Measurements from ENCODE around the gene BLTP3A. TPM values are rescaled to one million over a fixed set of nuclear protein-coding genes. Genes with fewer than 3 reads are reported as not detected.
"Not testable (repeated sequence)": the region's sequence is repeated elsewhere in the genome, so short reads cannot be mapped to it uniquely, and the experiment has no call there.

The BLTP3A gene
- polyA plus RNA-seq, 3 donors = 1.0 to 7.2 (median 1.2) TPM

GRCh38 chr6:34774967-34775366 is 16.9 kb upstream of the BLTP3A start:
- H3K9ac ChIP-seq (ENCODE audit: insufficient read depth, low read length, poor library complexity, severe bottlenecking) = no peak overlapping the region
- no peaks in the 10 kb centered on the region for H3K27me3 ChIP-seq (ENCODE audit: control insufficient read depth in 2 of 2, insufficient read depth in 2 of 2, low read length in 2 of 2)
- intact Hi-C loops (cut with micrococcal nuclease) = no loop called here
- H3K79me2 ChIP-seq (ENCODE audit: insufficient read depth, low read length) = no peaks in the 10 kb centered on the region
- no peak overlapping the region for H3K4me2 ChIP-seq (replicated peaks; ENCODE audit: extremely low read depth, low read length, poor library complexity, severe bottlenecking)
- no peak overlapping the region for H3K27ac ChIP-seq (ENCODE audit: low read depth in 1 of 2, low read length in 2 of 2)
- no peaks in the 10 kb centered on the region for H4K20me1 ChIP-seq (ENCODE audit: insufficient read depth, low read length)
- peaks cover 0 to 2% (median 0%) of the 10 kb centered on the region in 3 donors for H3K27me3 Mint-ChIP-seq (ENCODE audit: low read depth in 3 of 3)
- WGBS (ENCODE audit: insufficient coverage) = 100% methylated on average over 1 of the region's 2 CpGs
- no peak overlapping the region for H2AFZ ChIP-seq (ENCODE audit: insufficient read depth, low read depth, low read length, poor library complexity, severe bottlenecking)
- H3K9me3 ChIP-seq (replicated peaks in 1 of 2; ENCODE audit: control insufficient read depth in 1 of 2, insufficient read depth in 1 of 2, low read length in 2 of 2) = no peaks in the 10 kb centered on the region
- H3K4me3 ChIP-seq (replicated peaks in 1 of 3; ENCODE audit: low read depth in 2 of 3, low read length in 3 of 3) = no peak overlapping the region
- H3K4me3 Mint-ChIP-seq = no peak overlapping the region
- H3K9me3 Mint-ChIP-seq = peaks cover 0 to 4% (median 3%) of the 10 kb centered on the region in 7 donors
- no peaks in the 10 kb centered on the region for H3K4me1 ChIP-seq (ENCODE audit: control insufficient read depth in 1 of 2, insufficient read depth in 2 of 2, low read length in 2 of 2)
- H3K27ac Mint-ChIP-seq = peak overlapping the region in 2 of 7 donors; percentile 23 to 40
- peaks cover 56 to 92% of the 10 kb centered on the region in 2 donors for H3K36me3 Mint-ChIP-seq
- DNase-seq = no peak
- TF ChIP-seq, protein P1, sequence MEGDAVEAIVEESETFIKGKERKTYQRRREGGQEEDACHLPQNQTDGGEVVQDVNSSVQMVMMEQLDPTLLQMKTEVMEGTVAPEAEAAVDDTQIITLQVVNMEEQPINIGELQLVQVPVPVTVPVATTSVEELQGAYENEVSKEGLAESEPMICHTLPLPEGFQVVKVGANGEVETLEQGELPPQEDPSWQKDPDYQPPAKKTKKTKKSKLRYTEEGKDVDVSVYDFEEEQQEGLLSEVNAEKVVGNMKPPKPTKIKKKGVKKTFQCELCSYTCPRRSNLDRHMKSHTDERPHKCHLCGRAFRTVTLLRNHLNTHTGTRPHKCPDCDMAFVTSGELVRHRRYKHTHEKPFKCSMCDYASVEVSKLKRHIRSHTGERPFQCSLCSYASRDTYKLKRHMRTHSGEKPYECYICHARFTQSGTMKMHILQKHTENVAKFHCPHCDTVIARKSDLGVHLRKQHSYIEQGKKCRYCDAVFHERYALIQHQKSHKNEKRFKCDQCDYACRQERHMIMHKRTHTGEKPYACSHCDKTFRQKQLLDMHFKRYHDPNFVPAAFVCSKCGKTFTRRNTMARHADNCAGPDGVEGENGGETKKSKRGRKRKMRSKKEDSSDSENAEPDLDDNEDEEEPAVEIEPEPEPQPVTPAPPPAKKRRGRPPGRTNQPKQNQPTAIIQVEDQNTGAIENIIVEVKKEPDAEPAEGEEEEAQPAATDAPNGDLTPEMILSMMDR (IDR thresholded peaks at IDR 0.05) = no peak
- peaks cover 52 to 73% of the 10 kb centered on the region in 2 donors for H3K36me3 ChIP-seq (replicated peaks in 1 of 2; ENCODE audit: control insufficient read depth in 1 of 2, insufficient read depth in 2 of 2, low read length in 2 of 2)
- no peaks in the 10 kb centered on the region for H3K4me1 Mint-ChIP-seq

GRCh38 chr6:34785375-34785774 is 6.5 kb upstream of the BLTP3A start:
- H3K36me3 ChIP-seq (replicated peaks in 1 of 2; ENCODE audit: control insufficient read depth in 1 of 2, insufficient read depth in 2 of 2, low read length in 2 of 2); H3K4me1 Mint-ChIP-seq; intact Hi-C loops (cut with micrococcal nuclease); H3K36me3 Mint-ChIP-seq; DNase-seq; H3K9ac ChIP-seq (ENCODE audit: insufficient read depth, low read length, poor library complexity, severe bottlenecking); H3K9me3 ChIP-seq (replicated peaks in 1 of 2; ENCODE audit: control insufficient read depth in 1 of 2, insufficient read depth in 1 of 2, low read length in 2 of 2); H3K27ac Mint-ChIP-seq; H3K4me1 ChIP-seq (ENCODE audit: control insufficient read depth in 1 of 2, insufficient read depth in 2 of 2, low read length in 2 of 2); H3K27me3 Mint-ChIP-seq (ENCODE audit: low read depth in 3 of 3); H3K79me2 ChIP-seq (ENCODE audit: insufficient read depth, low read length); H3K27ac ChIP-seq (ENCODE audit: low read depth in 1 of 2, low read length in 2 of 2); H3K4me3 Mint-ChIP-seq; H3K9me3 Mint-ChIP-seq; H4K20me1 ChIP-seq (ENCODE audit: insufficient read depth, low read length); H3K4me2 ChIP-seq (replicated peaks; ENCODE audit: extremely low read depth, low read length, poor library complexity, severe bottlenecking); H3K4me3 ChIP-seq (replicated peaks in 1 of 3; ENCODE audit: low read depth in 2 of 3, low read length in 3 of 3); H2AFZ ChIP-seq (ENCODE audit: insufficient read depth, low read depth, low read length, poor library complexity, severe bottlenecking); H3K27me3 ChIP-seq (ENCODE audit: control insufficient read depth in 2 of 2, insufficient read depth in 2 of 2, low read length in 2 of 2): not testable (repeated sequence)
- no CpG with 5 or more reads among the region's 9 CpGs for WGBS (ENCODE audit: insufficient coverage)

DNA sequence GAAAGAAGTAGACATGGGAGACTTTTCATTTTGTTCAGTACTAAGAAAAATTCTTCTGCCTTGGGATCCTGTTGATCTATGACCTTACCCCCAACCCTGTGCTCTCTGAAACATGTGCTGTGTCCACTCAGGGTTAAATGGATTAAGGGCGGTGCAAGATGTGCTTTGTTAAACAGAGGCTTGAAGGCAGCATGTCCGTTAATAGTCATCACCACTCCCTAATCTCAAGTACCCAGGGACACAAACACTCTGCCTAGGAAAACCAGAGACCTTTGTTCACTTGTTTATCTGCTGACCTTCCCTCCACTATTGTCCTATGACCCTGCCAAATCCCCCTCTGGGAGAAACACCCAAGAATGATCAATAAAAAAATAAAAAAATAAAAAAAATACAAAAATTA is 4.7 kb upstream of the BLTP3A start:
- H3K9ac ChIP-seq (ENCODE audit: insufficient read depth, low read length, poor library complexity, severe bottlenecking); H3K9me3 ChIP-seq (replicated peaks in 1 of 2; ENCODE audit: control insufficient read depth in 1 of 2, insufficient read depth in 1 of 2, low read length in 2 of 2); H3K27me3 ChIP-seq (ENCODE audit: control insufficient read depth in 2 of 2, insufficient read depth in 2 of 2, low read length in 2 of 2); H3K4me2 ChIP-seq (replicated peaks; ENCODE audit: extremely low read depth, low read length, poor library complexity, severe bottlenecking); H3K36me3 Mint-ChIP-seq; DNase-seq; H3K36me3 ChIP-seq (replicated peaks in 1 of 2; ENCODE audit: control insufficient read depth in 1 of 2, insufficient read depth in 2 of 2, low read length in 2 of 2); H3K27ac ChIP-seq (ENCODE audit: low read depth in 1 of 2, low read length in 2 of 2); H3K4me3 ChIP-seq (replicated peaks in 1 of 3; ENCODE audit: low read depth in 2 of 3, low read length in 3 of 3); H2AFZ ChIP-seq (ENCODE audit: insufficient read depth, low read depth, low read length, poor library complexity, severe bottlenecking); H3K27ac Mint-ChIP-seq; intact Hi-C loops (cut with micrococcal nuclease); H3K79me2 ChIP-seq (ENCODE audit: insufficient read depth, low read length); H4K20me1 ChIP-seq (ENCODE audit: insufficient read depth, low read length); H3K4me3 Mint-ChIP-seq; H3K27me3 Mint-ChIP-seq (ENCODE audit: low read depth in 3 of 3); H3K9me3 Mint-ChIP-seq: not testable (repeated sequence)
- no CpG with 5 or more reads among the region's 2 CpGs for WGBS (ENCODE audit: insufficient coverage)
- peaks cover 7 to 11% of the 10 kb centered on the region in 2 donors for H3K4me1 ChIP-seq (ENCODE audit: control insufficient read depth in 1 of 2, insufficient read depth in 2 of 2, low read length in 2 of 2)
- peaks cover 12% of the 10 kb centered on the region for H3K4me1 Mint-ChIP-seq

Measured in CD14-positive monocyte (primary cell).